ENCODE data around the gene LRRC10B.
A peak's percentile ranks its signal among the peaks of the same experiment; 100 is the strongest.

LRRC10B gene

GRCh38 chr11:61542705-61543104 is 34.2 kb downstream of the LRRC10B start:
- DNase-seq (ENCODE audit: extremely low spot score, insufficient read length, low read depth) (no peak), FAIRE-seq (no peak)

GRCh38 chr11:61543606-61544306 is 35.2 kb downstream of the LRRC10B start:
- DNase-seq (ENCODE audit: extremely low spot score, insufficient read length, low read depth): no peak
- FAIRE-seq: no peak

- FAIRE-seq (no peak), DNase-seq (ENCODE audit: extremely low spot score, insufficient read length, low read depth) (no peak)
Measured at GRCh38 chr11:61544466-61544865, 35.9 kb downstream of the LRRC10B start.

- DNase-seq (ENCODE audit: extremely low spot score, insufficient read length, low read depth) (peak; percentile 29), FAIRE-seq (no peak)
Measured at GRCh38 chr11:61545341-61545740, 36.8 kb downstream of the LRRC10B start.

GRCh38 chr11:61545921-61546320 is 37.4 kb downstream of the LRRC10B start:
- FAIRE-seq: no peak
- no peak for DNase-seq (ENCODE audit: extremely low spot score, insufficient read length, low read depth)

- no peak for FAIRE-seq
- no peak for DNase-seq (ENCODE audit: extremely low spot score, insufficient read length, low read depth)
Measured at GRCh38 chr11:61546663-61547062, 38.1 kb downstream of the LRRC10B start.

- no peak for DNase-seq (ENCODE audit: extremely low spot score, insufficient read length, low read depth)
- no peak for FAIRE-seq
Measured at GRCh38 chr11:61547246-61547645, 38.7 kb downstream of the LRRC10B start.

GRCh38 chr11:61549177-61549576 is 40.6 kb downstream of the LRRC10B start:
- FAIRE-seq: no peak
- no peak for DNase-seq (ENCODE audit: extremely low spot score, insufficient read length, low read depth)

- DNase-seq (ENCODE audit: extremely low spot score, insufficient read length, low read depth) (no peak), FAIRE-seq (no peak)
Measured at GRCh38 chr11:61549662-61550568, 41.4 kb downstream of the LRRC10B start.

- FAIRE-seq (no peak), DNase-seq (ENCODE audit: extremely low spot score, insufficient read length, low read depth) (no peak)
Measured at GRCh38 chr11:61550665-61551227, 42.2 kb downstream of the LRRC10B start.

- DNase-seq (ENCODE audit: extremely low spot score, insufficient read length, low read depth) (no peak), FAIRE-seq (no peak)
Measured at GRCh38 chr11:61551634-61552033, 43.1 kb downstream of the LRRC10B start.

- no peak for FAIRE-seq
- DNase-seq (ENCODE audit: extremely low spot score, insufficient read length, low read depth): no peak
Measured at GRCh38 chr11:61552108-61552635, 43.6 kb downstream of the LRRC10B start.

- FAIRE-seq (no peak), DNase-seq (ENCODE audit: extremely low spot score, insufficient read length, low read depth) (no peak)
Measured at GRCh38 chr11:61553373-61554171, 45.0 kb downstream of the LRRC10B start.

GRCh38 chr11:61554172-61554988 is 45.8 kb downstream of the LRRC10B start:
- no peak for DNase-seq (ENCODE audit: extremely low spot score, insufficient read length, low read depth)
- FAIRE-seq: no peak

- DNase-seq (ENCODE audit: extremely low spot score, insufficient read length, low read depth) (no peak), FAIRE-seq (no peak)
Measured at GRCh38 chr11:61555051-61555969, 46.8 kb downstream of the LRRC10B start.

- DNase-seq (ENCODE audit: extremely low spot score, insufficient read length, low read depth): no peak
- FAIRE-seq: no peak
Measured at GRCh38 chr11:61555978-61556377, 47.4 kb downstream of the LRRC10B start.

- no peak for DNase-seq (ENCODE audit: extremely low spot score, insufficient read length, low read depth)
- no peak for FAIRE-seq
Measured at GRCh38 chr11:61556621-61557020, 48.1 kb downstream of the LRRC10B start.
